K562 (cell line): ENCODE measurements around the gene ENPP6. TPM values are rescaled to one million over a fixed set of nuclear protein-coding genes. Genes with fewer than 3 reads are reported as not detected.

Experiments used
- ARID2 ChIP-seq: fragments of 450-650 bp; IDR thresholded peaks from 2 replicates; pipeline ENCODE4 v1.6.1; 2017; ENCODE audit warnings: antibody characterized with exemption, mild to moderate bottlenecking
- BCOR ChIP-seq: fragments of 450-650 bp; IDR thresholded peaks from 2 replicates; pipeline ENCODE4 v1.6.1; 2016
- BRF2 ChIP-seq: IDR thresholded peaks from 3 replicates; pipeline ENCODE4 v1.6.1; 2011; ENCODE audit warnings: borderline replicate concordance, mild to moderate bottlenecking; ENCODE audit not compliant: insufficient read length, insufficient read depth
- CBX5 ChIP-seq: IDR thresholded peaks from 2 replicates; pipeline ENCODE4 v1.6.1; 2014; ENCODE audit warnings: low read depth, borderline replicate concordance
- CEBPG ChIP-seq, 3 experiments: fragments of 200-800 bp in 1 of 3; sonication (Bioruptor generic) in 1 of 3; sonication (generic) in 1 of 3; formaldehyde crosslinking in 1 of 3; IDR thresholded peaks in 2 of 3; conservative IDR thresholded peaks in 1 of 3; 2 replicates each; pipeline versions ENCODE4 v1.6.1 to v1.8.0; 2016 to 2022; ENCODE audit warnings: missing compliant biosample characterization in 2 of 3, missing genetic modification characterization in 2 of 3, mild to moderate bottlenecking in 1 of 3, missing genetic modification reagents in 1 of 3
- ERF ChIP-seq: fragments of 450-650 bp; formaldehyde crosslinking; IDR thresholded peaks from 2 replicates; pipeline ENCODE4 v1.4.0; 2020; ENCODE audit warnings: mild to moderate bottlenecking, mixed read lengths
- FOXA1 ChIP-seq: fragments of 450-650 bp; IDR thresholded peaks from 2 replicates; pipeline ENCODE4 v1.6.1; 2016; ENCODE audit warnings: mild to moderate bottlenecking, borderline replicate concordance
- GATA2 ChIP-seq: sonication (generic); formaldehyde crosslinking; IDR thresholded peaks from 2 replicates; pipeline ENCODE4 v1.4.0; 2020; ENCODE audit warnings: mild to moderate bottlenecking, missing genetic modification reagents
- ILK ChIP-seq: fragments of 450-650 bp; IDR thresholded peaks from 2 replicates; pipeline ENCODE4 v1.6.1; 2016; ENCODE audit warnings: missing genetic modification characterization, low read depth, mild to moderate bottlenecking, missing compliant biosample characterization, moderate library complexity, borderline replicate concordance
- NR2C2 ChIP-seq, 2 experiments: fragments of 200-800 bp in 1 of 2; sonication (Bioruptor generic) in 1 of 2; sonication (generic) in 1 of 2; formaldehyde crosslinking in 1 of 2; IDR thresholded peaks; 2 replicates each; pipeline versions ENCODE4 v1.6.1 to v1.8.0; 2016 to 2022; ENCODE audit warnings: mild to moderate bottlenecking in 1 of 2, missing compliant biosample characterization in 1 of 2, missing genetic modification characterization in 1 of 2, missing genetic modification reagents in 1 of 2
- PRPF4 ChIP-seq: fragments of 200-400 bp; formaldehyde crosslinking; IDR thresholded peaks from one replicate; pipeline ENCODE4 v1.6.1; 2017; ENCODE audit warnings: low read length, low read depth, mild to moderate bottlenecking; ENCODE audit not compliant: insufficient read depth, poor library complexity, severe bottlenecking
- RFX1 ChIP-seq: fragments of 450-650 bp; IDR thresholded peaks from 2 replicates; pipeline ENCODE4 v1.6.1; 2016; ENCODE audit warnings: mild to moderate bottlenecking, moderate library complexity
- SAFB2 ChIP-seq: fragments of 200-400 bp; formaldehyde crosslinking; IDR thresholded peaks from 2 replicates; pipeline ENCODE4 v1.6.1; 2018; ENCODE audit warnings: borderline replicate concordance, low read length, low read depth, moderate library complexity; ENCODE audit not compliant: severe bottlenecking
- THRAP3 ChIP-seq: fragments of 450-650 bp; IDR thresholded peaks from 2 replicates; pipeline ENCODE4 v1.6.1; 2016; ENCODE audit warnings: mild to moderate bottlenecking, inconsistent platforms, borderline replicate concordance
- ZBTB26 ChIP-seq: fragments of 450-650 bp; formaldehyde crosslinking; IDR thresholded peaks from 2 replicates; pipeline ENCODE4 v1.4.0; 2022; ENCODE audit warnings: missing genetic modification characterization
- ZKSCAN1 ChIP-seq: fragments of 150-350 bp; IDR thresholded peaks from 2 replicates; pipeline ENCODE4 v1.6.1; 2016; ENCODE audit warnings: low read depth, low read length
- ZNF263 ChIP-seq: sonication (generic); formaldehyde crosslinking; IDR thresholded peaks from 2 replicates; pipeline ENCODE4 v1.8.0; 2022; ENCODE audit warnings: mild to moderate bottlenecking, missing genetic modification reagents, borderline replicate concordance
- ZNF280A ChIP-seq: fragments of 450-650 bp; IDR thresholded peaks from 2 replicates; pipeline ENCODE4 v1.6.1; 2018; ENCODE audit warnings: mild to moderate bottlenecking, low read depth; ENCODE audit not compliant: partially characterized antibody
- ZNF444 ChIP-seq: fragments of 250-450 bp; sonication (Bioruptor Pico); IDR thresholded peaks from 2 replicates; pipeline ENCODE4 v1.4.0; 2020; ENCODE audit warnings: mild to moderate bottlenecking, moderate library complexity
- ZNF668 ChIP-seq: fragments of 250-450 bp; sonication (Bioruptor Pico); IDR thresholded peaks from 2 replicates; pipeline ENCODE4 v1.8.0; 2022; ENCODE audit warnings: mild to moderate bottlenecking, inconsistent platforms
- ZNF76 ChIP-seq: fragments of 250-450 bp; sonication (Bioruptor Pico); IDR thresholded peaks from 2 replicates; pipeline ENCODE4 v1.4.0; 2020; ENCODE audit warnings: mild to moderate bottlenecking, moderate library complexity, borderline replicate concordance
- ZSCAN32 ChIP-seq: fragments of 450-650 bp; formaldehyde crosslinking; IDR thresholded peaks from 2 replicates; pipeline ENCODE4 v1.4.0; 2020; ENCODE audit warnings: mild to moderate bottlenecking, moderate library complexity
- polyA plus RNA-seq, 8 experiments: library from polyadenylated mRNA; depleted of rRNA in 4 of 8; stranded (reverse) in 5 of 8; unstranded in 3 of 8; fragments of >200 nt; fragmentation: Nextera tagmentation in 2 of 8; fragmentation: Illumina TruSeq in 1 of 8; extraction: Ambion mirVana in 2 of 8; extraction: Trizol in 1 of 8; gene quantifications; 2 replicates each; pipeline versions ENCODE4 v1.2.1 to v1.2.3, GENCODE V29; 2011 to 2014; ENCODE audit warnings: inconsistent platforms in 1 of 8, missing spikeins in 1 of 8
- total RNA-seq, 7 experiments: library from RNA; depleted of rRNA in 6 of 7; stranded (reverse); fragments of >200 nt in 6 of 7; fragmentation: Illumina TruSeq in 2 of 7; extraction: Trizol in 2 of 7; gene quantifications; 2 replicates each; pipeline versions ENCODE4 v1.2.1 to v1.2.3, GENCODE V29; 2011 to 2021; ENCODE audit warnings: low replicate concordance in 1 of 7
- TF ChIP-seq, protein P1 (sequence below): fragments of 200-400 bp; formaldehyde crosslinking; IDR thresholded peaks from 2 replicates; pipeline ENCODE4 v1.6.1; 2017; ENCODE audit warnings: mild to moderate bottlenecking, low read depth, low read length, moderate library complexity

ENPP6 gene
- total and polyA plus RNA-seq, 9 of the 15 experiments (the other 6 are each of a cell fraction or from before 2014, with no cell fraction given) = 0.29 TPM; not detected in 8

DNA sequence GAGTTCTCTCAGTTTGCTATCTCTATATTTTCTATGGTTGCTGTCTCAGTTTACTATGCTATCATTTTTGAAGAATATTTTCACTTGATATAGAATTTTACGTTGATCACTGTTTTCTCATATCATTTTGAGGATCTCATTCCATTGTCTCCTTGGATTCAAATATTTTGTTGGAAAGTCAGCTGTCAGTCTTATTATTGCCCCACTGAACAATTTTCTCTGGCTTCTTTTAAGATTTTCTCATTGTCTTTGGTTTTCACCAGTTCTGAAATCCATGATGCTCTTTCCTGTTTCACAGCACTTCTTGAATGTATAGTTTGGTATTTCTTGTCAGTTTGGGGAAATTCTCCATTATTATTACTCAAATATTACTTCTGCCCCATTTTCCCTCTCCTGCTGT is 81.1 kb downstream of the ENPP6 start (continued):
- TF ChIP-seq ILK (tag) = no peak
- TF ChIP-seq THRAP3 = no peak
- no peak for TF ChIP-seq BRF2
- TF ChIP-seq ERF (CRISPR knock-in tag) = no peak
- TF ChIP-seq ZKSCAN1 = no peak
- no peak for TF ChIP-seq ZNF444
- no peak for TF ChIP-seq ZNF76 (CRISPR knock-in tag)
- no peak for TF ChIP-seq ZSCAN32 (CRISPR knock-in tag)
- TF ChIP-seq ZBTB26 (CRISPR knock-in tag) = no peak
- TF ChIP-seq BCOR = no peak
- no peak for TF ChIP-seq ARID2
- no peak for TF ChIP-seq SAFB2
- TF ChIP-seq, protein P1, sequence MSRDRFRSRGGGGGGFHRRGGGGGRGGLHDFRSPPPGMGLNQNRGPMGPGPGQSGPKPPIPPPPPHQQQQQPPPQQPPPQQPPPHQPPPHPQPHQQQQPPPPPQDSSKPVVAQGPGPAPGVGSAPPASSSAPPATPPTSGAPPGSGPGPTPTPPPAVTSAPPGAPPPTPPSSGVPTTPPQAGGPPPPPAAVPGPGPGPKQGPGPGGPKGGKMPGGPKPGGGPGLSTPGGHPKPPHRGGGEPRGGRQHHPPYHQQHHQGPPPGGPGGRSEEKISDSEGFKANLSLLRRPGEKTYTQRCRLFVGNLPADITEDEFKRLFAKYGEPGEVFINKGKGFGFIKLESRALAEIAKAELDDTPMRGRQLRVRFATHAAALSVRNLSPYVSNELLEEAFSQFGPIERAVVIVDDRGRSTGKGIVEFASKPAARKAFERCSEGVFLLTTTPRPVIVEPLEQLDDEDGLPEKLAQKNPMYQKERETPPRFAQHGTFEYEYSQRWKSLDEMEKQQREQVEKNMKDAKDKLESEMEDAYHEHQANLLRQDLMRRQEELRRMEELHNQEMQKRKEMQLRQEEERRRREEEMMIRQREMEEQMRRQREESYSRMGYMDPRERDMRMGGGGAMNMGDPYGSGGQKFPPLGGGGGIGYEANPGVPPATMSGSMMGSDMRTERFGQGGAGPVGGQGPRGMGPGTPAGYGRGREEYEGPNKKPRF = no peak
- no peak for TF ChIP-seq ZNF668
- no peak for TF ChIP-seq RFX1
- no peak for TF ChIP-seq GATA2 (CRISPR knock-in tag)
- TF ChIP-seq ZNF280A = peak; percentile 60
- no peak for TF ChIP-seq FOXA1
- TF ChIP-seq PRPF4 = no peak
- TF ChIP-seq NR2C2 (CRISPR knock-in tag; IDR thresholded peaks at IDR 0.05) = no peak
- no peak for TF ChIP-seq NR2C2 (tag; IDR thresholded peaks at IDR 0.05)
- peak; percentile 74; the same call in 1 of the 2 replicates for TF ChIP-seq CBX5
- no peak for TF ChIP-seq ZNF263 (CRISPR knock-in tag)
- TF ChIP-seq CEBPG (CRISPR knock-in tag; IDR thresholded peaks at IDR 0.05) = no peak
- TF ChIP-seq CEBPG (tag; conservative IDR thresholded peaks at IDR 0.05 in 1 of 2, IDR thresholded peaks at IDR 0.05 in 1 of 2) = no peak
